MCF 10A (cell line): ENCODE results near the gene EIPR1. TPM values are rescaled to one million over a fixed set of nuclear protein-coding genes. Genes with fewer than 3 reads are reported as not detected.
"Not testable (repeated sequence)": the region's sequence is repeated elsewhere in the genome, so short reads cannot be mapped to it uniquely, and the experiment has no call there.

Source experiments
- BruUV-seq: library from RNA; stranded (reverse); fragments of 400-500 nt; replicated peaks from 2 replicates; lab custom pipeline; 2021; lab: Mats Ljungman, UMichigan
- CTCF ChIA-PET: fragments of 300-600 bp; sonication (Branson Sonifier 250); formaldehyde crosslinking; extraction: SDS; loops from one replicate; lab custom pipeline; 2021; ENCODE audit warnings: antibody characterized with exemption, inconsistent platforms; lab: Yijun Ruan, JAX
- POLR2A ChIA-PET: fragments of 300-600, 350-650 bp; sonication (Branson Sonifier 250); formaldehyde crosslinking; extraction: SDS; loops from one replicate; lab custom pipeline; 2020; ENCODE audit warnings: antibody characterized with exemption, inconsistent platforms; lab: Yijun Ruan, JAX
- DNase-seq: peaks from one replicate; pipeline ENCODE4 v3.0.0-alpha.2; 2018; ENCODE audit not compliant: unreplicated experiment
- H3K27ac Mint-ChIP-seq: one replicate; pipeline ENCODE4 v1.8.0; 2022; ENCODE audit warnings: mild to moderate bottlenecking, low read depth, mixed read lengths; ENCODE audit not compliant: unreplicated experiment
- H3K27me3 Mint-ChIP-seq: one replicate; pipeline ENCODE4 v1.8.0; 2022; ENCODE audit warnings: mixed read lengths; ENCODE audit not compliant: insufficient read depth, unreplicated experiment
- H3K36me3 Mint-ChIP-seq: one replicate; pipeline ENCODE4 v1.8.0; 2022; ENCODE audit warnings: mild to moderate bottlenecking, moderate library complexity, mixed read lengths; ENCODE audit not compliant: insufficient read depth, unreplicated experiment
- H3K4me1 Mint-ChIP-seq: one replicate; pipeline ENCODE4 v1.8.0; 2022; ENCODE audit warnings: mixed read lengths; ENCODE audit not compliant: insufficient read depth, unreplicated experiment
- H3K4me3 Mint-ChIP-seq: one replicate; pipeline ENCODE4 v1.8.0; 2022; ENCODE audit warnings: mild to moderate bottlenecking, moderate library complexity, mixed read lengths; ENCODE audit not compliant: unreplicated experiment
- H3K9me3 Mint-ChIP-seq: one replicate; pipeline ENCODE4 v1.8.0; 2022; ENCODE audit warnings: mixed read lengths; ENCODE audit not compliant: unreplicated experiment
- intact Hi-C: fragments of 100-400 bp; cut with micrococcal nuclease; formaldehyde crosslinking; loops from 2 replicates; pipeline ENCODE4 v1.14.1; 2022
- total RNA-seq: library from RNA; stranded (reverse); gene quantifications from 2 replicates; pipeline ENCODE4 v1.2.3, GENCODE V29; 2022
- TF ChIP-seq, protein P1 (sequence below): fragments of 200-600 bp; IDR thresholded peaks from one replicate; pipeline ENCODE4 v1.8.0; 2022; ENCODE audit warnings: antibody characterized with exemption, mild to moderate bottlenecking; ENCODE audit not compliant: unreplicated experiment

The EIPR1 gene
- total RNA-seq, 1 experiment from 2014 or later = 49.0 TPM

DNA sequence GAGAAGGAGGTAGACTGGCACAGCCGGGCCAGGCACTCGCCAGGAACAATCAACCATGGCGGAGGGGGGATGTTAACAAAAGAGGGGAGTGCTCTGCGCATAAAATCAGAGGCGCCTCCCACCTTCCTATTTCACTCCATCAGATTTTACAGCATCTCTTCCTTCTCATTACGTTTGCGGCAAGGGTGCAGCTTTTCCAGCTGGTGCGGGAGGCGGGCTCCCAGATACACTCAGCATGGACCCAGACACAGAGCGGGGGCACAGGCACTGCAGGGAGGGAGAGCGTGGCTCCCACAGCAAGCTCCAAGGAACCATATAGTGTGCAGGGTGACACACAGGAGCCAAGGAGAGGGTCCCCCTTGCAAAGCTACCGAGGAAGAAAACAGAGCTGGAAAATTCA is 176.3 kb downstream of the EIPR1 start:
- ChIA-PET CTCF (no interaction called here), POLR2A (no interaction called here)
- no peaks in the 10 kb centered on the region for H3K4me1 Mint-ChIP-seq
- DNase-seq = no peak
- H3K9me3 Mint-ChIP-seq = no peaks in the 10 kb centered on the region
- no peak overlapping the region for H3K4me3 Mint-ChIP-seq
- TF ChIP-seq, protein P1, sequence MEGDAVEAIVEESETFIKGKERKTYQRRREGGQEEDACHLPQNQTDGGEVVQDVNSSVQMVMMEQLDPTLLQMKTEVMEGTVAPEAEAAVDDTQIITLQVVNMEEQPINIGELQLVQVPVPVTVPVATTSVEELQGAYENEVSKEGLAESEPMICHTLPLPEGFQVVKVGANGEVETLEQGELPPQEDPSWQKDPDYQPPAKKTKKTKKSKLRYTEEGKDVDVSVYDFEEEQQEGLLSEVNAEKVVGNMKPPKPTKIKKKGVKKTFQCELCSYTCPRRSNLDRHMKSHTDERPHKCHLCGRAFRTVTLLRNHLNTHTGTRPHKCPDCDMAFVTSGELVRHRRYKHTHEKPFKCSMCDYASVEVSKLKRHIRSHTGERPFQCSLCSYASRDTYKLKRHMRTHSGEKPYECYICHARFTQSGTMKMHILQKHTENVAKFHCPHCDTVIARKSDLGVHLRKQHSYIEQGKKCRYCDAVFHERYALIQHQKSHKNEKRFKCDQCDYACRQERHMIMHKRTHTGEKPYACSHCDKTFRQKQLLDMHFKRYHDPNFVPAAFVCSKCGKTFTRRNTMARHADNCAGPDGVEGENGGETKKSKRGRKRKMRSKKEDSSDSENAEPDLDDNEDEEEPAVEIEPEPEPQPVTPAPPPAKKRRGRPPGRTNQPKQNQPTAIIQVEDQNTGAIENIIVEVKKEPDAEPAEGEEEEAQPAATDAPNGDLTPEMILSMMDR = no peak
- no TSS peak for BruUV-seq
- no peak overlapping the region for H3K27ac Mint-ChIP-seq
- no peaks in the 10 kb centered on the region for H3K27me3 Mint-ChIP-seq
- intact Hi-C loops = no loop called here
- peaks cover 14% of the 10 kb centered on the region for H3K36me3 Mint-ChIP-seq

DNA sequence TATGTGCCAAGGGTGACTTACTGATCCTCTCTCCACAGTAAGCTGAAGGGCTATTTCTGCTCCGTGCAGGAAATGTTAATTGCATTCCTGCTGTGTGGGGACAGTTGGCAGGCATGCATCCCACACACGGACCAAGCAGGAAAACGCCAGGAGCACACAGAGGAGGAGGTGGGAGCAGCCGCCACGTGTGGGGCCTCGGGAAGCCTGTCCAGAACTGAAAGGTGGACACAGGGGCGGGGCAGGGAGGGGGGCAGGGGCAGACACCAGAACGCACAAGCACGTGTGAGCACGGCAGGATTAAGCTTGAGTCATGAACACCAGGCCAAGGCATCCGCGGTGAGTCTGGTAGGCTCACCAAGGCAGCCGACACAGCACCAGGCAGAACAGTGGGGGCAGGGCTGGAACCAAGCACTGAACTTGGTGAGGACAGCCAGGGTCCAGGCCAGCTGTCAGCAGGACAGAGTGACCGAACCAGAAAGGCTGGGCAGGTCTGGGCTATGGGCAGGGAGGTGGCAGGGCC is 177.1 kb downstream of the EIPR1 start:
- H3K4me1 Mint-ChIP-seq = no peaks in the 10 kb centered on the region
- intact Hi-C loops = no loop called here
- no peak for DNase-seq
- ChIA-PET CTCF (no interaction called here), POLR2A (no interaction called here)
- H3K4me3 Mint-ChIP-seq = no peak overlapping the region
- BruUV-seq = no TSS peak
- TF ChIP-seq, protein P1 = no peak
- no peaks in the 10 kb centered on the region for H3K27me3 Mint-ChIP-seq
- no peak overlapping the region for H3K27ac Mint-ChIP-seq
- H3K9me3 Mint-ChIP-seq = no peaks in the 10 kb centered on the region
- peaks cover 14% of the 10 kb centered on the region for H3K36me3 Mint-ChIP-seq

DNA sequence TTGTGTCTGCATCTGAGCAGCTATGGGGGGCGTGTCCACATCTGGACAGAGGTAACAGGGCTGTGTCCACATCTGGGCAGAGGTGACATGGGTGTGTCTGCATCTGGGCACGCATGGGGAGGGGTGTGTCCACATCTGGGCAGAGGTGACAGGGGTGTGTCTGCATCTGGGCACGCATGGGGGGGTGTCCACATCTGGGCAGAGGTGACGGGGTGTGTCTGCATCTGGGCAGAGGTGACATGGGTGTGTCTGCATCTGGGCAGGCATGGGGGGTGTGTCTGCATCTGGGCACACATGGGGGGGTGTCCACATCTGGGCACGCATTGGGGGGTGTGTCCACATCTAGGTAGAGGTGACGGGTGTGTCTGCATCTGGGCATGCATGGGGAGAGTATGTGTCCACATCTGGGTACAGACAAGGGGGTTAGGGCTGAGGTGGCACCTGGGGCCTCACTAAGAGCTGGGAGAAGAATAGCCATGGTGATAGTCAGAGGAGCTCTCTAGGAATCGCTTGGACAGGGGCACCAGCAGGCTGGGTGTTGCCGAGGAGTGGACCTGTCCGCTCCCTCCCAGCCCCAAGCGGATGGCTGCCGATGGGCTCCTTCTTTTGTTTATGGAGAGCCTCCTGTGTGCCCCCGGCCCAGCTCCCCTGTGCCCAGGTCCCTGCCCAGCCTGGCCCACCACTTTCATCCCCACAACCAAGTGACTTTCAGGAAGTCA is 177.8 kb downstream of the EIPR1 start:
- TF ChIP-seq, protein P1 = no peak
- H3K4me3 Mint-ChIP-seq = no peak overlapping the region
- no peak for DNase-seq
- H3K4me1 Mint-ChIP-seq = no peaks in the 10 kb centered on the region
- intact Hi-C loops = no loop called here
- POLR2A ChIA-PET = no interaction called here
- peaks cover 21% of the 10 kb centered on the region for H3K36me3 Mint-ChIP-seq
- CTCF ChIA-PET = no interaction called here
- H3K9me3 Mint-ChIP-seq = no peaks in the 10 kb centered on the region
- H3K27ac Mint-ChIP-seq = no peak overlapping the region
- no peaks in the 10 kb centered on the region for H3K27me3 Mint-ChIP-seq
- no TSS peak for BruUV-seq

DNA sequence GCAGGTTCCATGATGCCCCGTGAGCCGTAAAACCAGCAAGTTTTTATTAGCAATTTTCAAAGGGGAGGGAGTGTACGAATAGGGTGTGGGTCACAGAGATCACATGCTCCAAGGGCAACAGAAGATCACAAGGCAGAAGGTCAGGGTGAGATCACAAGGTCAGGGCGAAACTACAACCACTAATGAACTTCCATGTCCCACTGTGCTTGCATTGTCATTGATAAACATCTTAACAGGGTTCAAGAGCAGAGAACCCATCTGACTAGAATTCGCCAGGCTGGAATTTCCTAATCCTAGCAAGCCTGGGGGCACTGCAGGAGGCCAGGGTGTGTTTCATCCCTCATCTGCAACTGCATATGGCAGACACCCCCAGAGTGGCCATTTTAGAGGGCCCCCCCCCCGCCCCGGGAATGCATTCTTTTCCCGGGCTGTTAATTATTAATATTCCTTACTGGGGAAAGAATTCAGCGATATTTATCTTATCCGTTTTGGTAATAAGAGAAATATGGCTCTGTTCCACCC is 178.9 kb downstream of the EIPR1 start:
- H3K9me3 Mint-ChIP-seq, H3K4me1 Mint-ChIP-seq, H3K4me3 Mint-ChIP-seq, POLR2A ChIA-PET, DNase-seq, BruUV-seq, CTCF ChIA-PET, intact Hi-C loops, H3K27ac Mint-ChIP-seq, H3K27me3 Mint-ChIP-seq: not testable (repeated sequence)
- H3K36me3 Mint-ChIP-seq = peaks cover 30% of the 10 kb centered on the region
